ENCODE results near the gene IFT80. TPM values are rescaled to one million over a fixed set of nuclear protein-coding genes. Genes with fewer than 3 reads are reported as not detected.

The IFT80 gene
- total and polyA plus RNA-seq, 2 donors from 2014 or later, result 17.5 to 36.6 TPM

GRCh38 chr3:160343132-160343531 is 55.9 kb downstream of the IFT80 start:
- peak; percentile 32 for TF ChIP-seq CTCF (IDR thresholded peaks at IDR 0.05; ENCODE audit: borderline replicate concordance, extremely low read depth, insufficient read depth)
- FAIRE-seq, result peak; percentile 97

GRCh38 chr3:160340351-160340750 is 58.7 kb downstream of the IFT80 start:
- intact Hi-C loops (cut with DNase I), result no loop called here
- Histone ChIP-seq H3K9me3 (ENCODE audit: control insufficient read depth in 2 of 3, insufficient read depth in 1 of 3, low read length in 3 of 3) (no peaks in the 10 kb centered on the region), H3K4me3 (ENCODE audit: low read length in 3 of 3) (no peak overlapping the region), H3K27me3 (ENCODE audit: control insufficient read depth, insufficient read depth, low read length) (no peaks in the 10 kb centered on the region), H3K4me1 (ENCODE audit: control insufficient read depth in 2 of 3, insufficient read depth in 2 of 3, low read depth in 1 of 3, low read length in 3 of 3) (no peaks in the 10 kb centered on the region), H3K27ac (ENCODE audit: low read depth in 2 of 2, low read length in 2 of 2) (no peak overlapping the region), H3K36me3 (ENCODE audit: control insufficient read depth in 2 of 3, insufficient read depth in 3 of 3, low read length in 3 of 3) (no peaks in the 10 kb centered on the region), H3K9ac (ENCODE audit: low read length in 3 of 3) (no peak overlapping the region)
- DNase-seq (no peak), FAIRE-seq (no peak)
- no peak for TF ChIP-seq CTCF (IDR thresholded peaks at IDR 0.05; ENCODE audit: borderline replicate concordance, extremely low read depth, insufficient read depth)

More at GRCh38 chr3:160343132-160343531, 55.9 kb downstream of the IFT80 start:
- Histone ChIP-seq H3K27ac (ENCODE audit: low read depth in 2 of 2, low read length in 2 of 2) (no peak overlapping the region), H3K4me1 (ENCODE audit: control insufficient read depth in 2 of 3, insufficient read depth in 2 of 3, low read depth in 1 of 3, low read length in 3 of 3) (no peaks in the 10 kb centered on the region), H3K9me3 (ENCODE audit: control insufficient read depth in 2 of 3, insufficient read depth in 1 of 3, low read length in 3 of 3) (no peaks in the 10 kb centered on the region), H3K9ac (ENCODE audit: low read length in 3 of 3) (no peak overlapping the region), H3K27me3 (ENCODE audit: control insufficient read depth, insufficient read depth, low read length) (no peaks in the 10 kb centered on the region), H3K36me3 (ENCODE audit: control insufficient read depth in 2 of 3, insufficient read depth in 3 of 3, low read length in 3 of 3) (no peaks in the 10 kb centered on the region), H3K4me3 (ENCODE audit: low read length in 3 of 3) (no peak overlapping the region)
- intact Hi-C loops (cut with DNase I), result no loop called here
- peak in 2 of 5 donors; percentile 7 to 24 for DNase-seq

- no peak for DNase-seq
- FAIRE-seq, result no peak
- H3K27ac ChIP-seq (ENCODE audit: low read depth in 2 of 2, low read length in 2 of 2), result no peak overlapping the region
- no peak overlapping the region for H3K4me3 ChIP-seq (ENCODE audit: low read length in 3 of 3)
- TF ChIP-seq CTCF (IDR thresholded peaks at IDR 0.05; ENCODE audit: borderline replicate concordance, extremely low read depth, insufficient read depth), result no peak
- no peaks in the 10 kb centered on the region for H3K36me3 ChIP-seq (ENCODE audit: control insufficient read depth in 2 of 3, insufficient read depth in 3 of 3, low read length in 3 of 3)
- no peak overlapping the region for H3K9ac ChIP-seq (ENCODE audit: low read length in 3 of 3)
- no peaks in the 10 kb centered on the region for H3K9me3 ChIP-seq (ENCODE audit: control insufficient read depth in 2 of 3, insufficient read depth in 1 of 3, low read length in 3 of 3)
- intact Hi-C loops (cut with DNase I), result no loop called here
- no peaks in the 10 kb centered on the region for H3K27me3 ChIP-seq (ENCODE audit: control insufficient read depth, insufficient read depth, low read length)
- H3K4me1 ChIP-seq (ENCODE audit: control insufficient read depth in 2 of 3, insufficient read depth in 2 of 3, low read depth in 1 of 3, low read length in 3 of 3), result no peaks in the 10 kb centered on the region
Observed at GRCh38 chr3:160331127-160331937, 67.7 kb downstream of the IFT80 start.

All from kidney (tissue), 14 donors.